Erythroblast (primary cell): ENCODE results near the gene FBXO10.

Experiments
- DNase-seq, 2 experiments: peaks; one replicate each; lab custom pipeline; 2025; lab: John Stamatoyannopoulos, UW
- GATA1 ChIP-seq: IDR thresholded peaks from 2 replicates; pipeline ENCODE4 v1.6.1; 2011; ENCODE audit warnings: low read depth, mild to moderate bottlenecking, control low read depth, low read length, moderate library complexity
- POLR2A ChIP-seq: IDR thresholded peaks from 2 replicates; pipeline ENCODE4 v1.6.1; 2011; ENCODE audit warnings: mild to moderate bottlenecking, low read length

Gene FBXO10, protein sequence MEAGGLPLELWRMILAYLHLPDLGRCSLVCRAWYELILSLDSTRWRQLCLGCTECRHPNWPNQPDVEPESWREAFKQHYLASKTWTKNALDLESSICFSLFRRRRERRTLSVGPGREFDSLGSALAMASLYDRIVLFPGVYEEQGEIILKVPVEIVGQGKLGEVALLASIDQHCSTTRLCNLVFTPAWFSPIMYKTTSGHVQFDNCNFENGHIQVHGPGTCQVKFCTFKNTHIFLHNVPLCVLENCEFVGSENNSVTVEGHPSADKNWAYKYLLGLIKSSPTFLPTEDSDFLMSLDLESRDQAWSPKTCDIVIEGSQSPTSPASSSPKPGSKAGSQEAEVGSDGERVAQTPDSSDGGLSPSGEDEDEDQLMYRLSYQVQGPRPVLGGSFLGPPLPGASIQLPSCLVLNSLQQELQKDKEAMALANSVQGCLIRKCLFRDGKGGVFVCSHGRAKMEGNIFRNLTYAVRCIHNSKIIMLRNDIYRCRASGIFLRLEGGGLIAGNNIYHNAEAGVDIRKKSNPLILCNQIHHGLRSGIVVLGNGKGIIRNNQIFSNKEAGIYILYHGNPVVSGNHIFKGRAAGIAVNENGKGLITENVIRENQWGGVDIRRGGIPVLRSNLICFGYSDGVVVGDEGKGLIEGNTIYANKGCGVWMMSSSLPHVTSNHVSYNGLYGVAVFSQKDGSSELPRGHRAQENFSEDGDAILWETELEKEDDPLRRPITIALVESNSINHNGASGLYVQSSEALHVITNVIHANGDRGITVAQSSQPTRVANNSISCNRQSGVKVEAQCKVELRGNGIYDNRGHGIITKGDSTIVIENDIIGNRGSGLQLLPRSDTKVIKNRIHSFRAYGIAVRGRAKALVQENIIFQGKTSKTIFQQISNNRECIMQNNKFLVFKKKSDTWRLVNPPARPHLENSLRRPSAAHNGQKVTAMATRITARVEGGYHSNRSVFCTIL

DNA sequence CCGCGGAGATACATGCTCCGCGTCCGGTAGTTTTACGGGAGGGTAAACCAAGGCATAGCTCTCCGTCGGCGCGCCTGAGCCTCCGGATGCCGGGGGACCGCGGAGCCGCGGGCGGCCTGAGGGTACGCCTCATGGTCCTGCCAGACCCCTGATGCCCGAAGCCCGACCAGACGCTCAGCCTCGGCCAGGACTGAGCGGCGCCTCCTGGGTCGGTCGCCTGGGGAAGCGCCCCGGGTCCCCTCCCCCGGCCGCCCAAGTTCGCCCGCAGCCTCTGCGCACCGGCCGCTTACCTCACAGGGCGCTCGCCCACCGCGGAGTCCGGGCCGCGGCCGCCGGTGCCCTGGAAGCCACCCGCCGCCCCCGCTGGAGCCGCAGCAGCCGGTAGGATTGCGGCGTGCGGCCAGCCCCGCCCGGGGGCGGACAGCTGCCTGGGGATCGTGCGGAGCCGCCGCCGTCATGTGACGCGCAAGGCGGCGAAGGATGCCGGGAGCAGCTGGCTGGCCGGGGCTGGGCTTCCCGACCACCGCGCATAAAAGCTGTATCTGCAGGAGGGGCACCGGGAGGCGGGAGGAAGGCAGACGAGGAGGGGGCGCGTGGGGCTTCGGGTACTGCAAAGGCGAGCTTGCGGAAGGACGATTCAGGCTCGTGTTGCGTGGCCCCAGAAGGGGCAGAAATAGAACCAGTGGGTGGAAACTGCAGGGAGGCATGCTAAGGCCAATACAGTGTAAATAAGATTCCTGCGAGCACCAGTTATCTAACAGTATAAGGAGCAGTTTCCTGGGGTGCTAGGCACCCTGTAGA is at the start of gene FBXO10:
FBXO10 (minus strand) TSS at position 460 of the 801 bp plus-strand sequence. CDS start 34,612 bp downstream, outside the sequence.
- DNase-seq = peak; percentile 68 to 75
- no peak for TF ChIP-seq POLR2A
- TF ChIP-seq GATA1 = no peak

GRCh38 chr9:37625758-37626147 is 49.6 kb upstream of the FBXO10 start:
- DNase-seq = no peak
- TF ChIP-seq POLR2A (no peak), GATA1 (no peak)

- no peak for DNase-seq
- TF ChIP-seq GATA1 = no peak
- TF ChIP-seq POLR2A = no peak
Observed at GRCh38 chr9:37625036-37625757, 49.0 kb upstream of the FBXO10 start.

DNA sequence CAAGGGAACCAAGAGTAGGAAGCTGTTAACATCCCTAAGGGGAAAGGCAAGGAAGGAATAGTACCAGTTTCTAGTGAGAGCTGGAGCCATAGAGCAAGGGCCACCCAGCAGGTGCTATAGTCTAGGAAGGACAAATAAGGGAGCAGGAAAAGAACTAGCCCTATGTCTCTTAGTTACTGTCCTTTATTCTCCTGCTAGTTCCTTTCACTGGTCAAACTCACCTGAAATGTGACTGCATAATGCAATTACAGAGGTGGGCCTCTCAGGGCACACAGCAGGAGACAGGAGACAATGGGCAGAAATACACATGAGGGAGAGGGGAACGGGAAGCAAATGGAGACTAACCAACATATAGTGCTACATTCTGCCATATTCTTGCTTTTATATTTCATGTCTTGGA is 47.9 kb upstream of the FBXO10 start:
- no peak for TF ChIP-seq POLR2A
- TF ChIP-seq GATA1 = no peak
- DNase-seq = no peak

- no peak for DNase-seq
- no peak for TF ChIP-seq POLR2A
- no peak for TF ChIP-seq GATA1
Observed at GRCh38 chr9:37623267-37623666, 47.1 kb upstream of the FBXO10 start.

DNA sequence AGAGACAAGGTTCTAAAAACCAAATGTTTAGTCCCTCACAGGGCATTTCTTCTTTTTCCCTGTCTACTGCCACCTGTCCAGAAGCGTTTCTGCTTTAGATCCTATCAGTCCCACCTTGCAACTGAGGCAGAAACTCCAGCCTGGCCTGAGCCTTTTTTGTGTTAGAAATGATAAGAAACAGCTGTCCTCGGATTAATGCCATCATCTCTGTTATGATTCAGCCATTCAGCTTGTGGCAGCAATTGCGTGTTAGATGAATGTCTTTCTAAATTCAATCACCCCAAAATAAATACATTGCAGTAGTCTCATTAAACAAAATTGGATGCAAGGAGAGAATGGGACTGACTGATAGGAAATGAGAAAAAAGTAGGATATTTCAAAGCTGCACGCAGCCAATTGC is 46.3 kb upstream of the FBXO10 start:
- DNase-seq = no peak
- TF ChIP-seq GATA1 (no peak), POLR2A (no peak)

DNA sequence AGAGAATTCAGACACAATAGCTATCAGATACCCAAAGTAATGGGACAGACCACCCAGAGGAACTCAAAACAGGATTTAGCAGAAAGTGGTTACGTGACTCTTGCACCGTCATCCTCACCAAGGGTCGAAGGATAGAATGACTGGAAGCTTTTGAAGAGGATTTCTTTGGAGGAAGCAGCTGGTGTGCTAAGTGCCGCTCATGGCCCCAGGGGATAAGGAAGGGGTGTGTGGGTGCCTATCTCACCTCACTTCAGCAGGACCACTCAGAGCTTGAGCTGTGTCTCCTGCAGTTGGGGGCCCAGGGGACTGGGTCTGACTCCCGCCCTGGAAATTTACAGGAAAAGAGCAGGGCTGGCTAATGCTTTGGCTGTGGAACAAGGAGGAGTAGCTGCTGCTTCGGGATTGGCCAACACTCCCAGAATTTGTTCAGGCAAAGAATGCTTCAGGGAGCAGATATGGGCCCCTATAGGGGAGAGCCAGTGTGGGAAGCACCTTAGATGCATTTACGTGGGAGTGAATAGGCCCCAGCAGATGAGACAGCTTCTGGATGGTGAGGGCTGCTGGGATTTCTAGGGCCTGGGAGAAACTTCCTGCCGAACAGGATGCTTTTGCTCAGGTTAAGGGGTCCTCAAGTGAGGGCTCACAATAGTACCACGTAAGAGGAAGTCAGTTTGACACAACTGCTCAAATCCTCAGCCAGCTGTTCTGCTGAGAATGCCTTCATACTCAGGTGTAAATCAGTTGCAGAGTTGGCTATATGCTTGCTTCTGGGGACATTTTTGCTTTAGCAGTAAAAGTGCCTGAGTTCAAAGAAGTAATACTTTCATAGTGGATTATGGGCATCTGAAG is 45.3 kb upstream of the FBXO10 start:
- TF ChIP-seq GATA1 = no peak
- TF ChIP-seq POLR2A = no peak
- DNase-seq = no peak

- no peak for DNase-seq
- TF ChIP-seq GATA1 (no peak), POLR2A (no peak)
Observed at GRCh38 chr9:37620396-37620795, 44.2 kb upstream of the FBXO10 start.

GRCh38 chr9:37619806-37620205 is 43.6 kb upstream of the FBXO10 start:
- DNase-seq = no peak
- TF ChIP-seq GATA1 = no peak
- TF ChIP-seq POLR2A = no peak

GRCh38 chr9:37618817-37619216 is 42.6 kb upstream of the FBXO10 start:
- no peak for DNase-seq
- TF ChIP-seq GATA1 (no peak), POLR2A (no peak)

DNA sequence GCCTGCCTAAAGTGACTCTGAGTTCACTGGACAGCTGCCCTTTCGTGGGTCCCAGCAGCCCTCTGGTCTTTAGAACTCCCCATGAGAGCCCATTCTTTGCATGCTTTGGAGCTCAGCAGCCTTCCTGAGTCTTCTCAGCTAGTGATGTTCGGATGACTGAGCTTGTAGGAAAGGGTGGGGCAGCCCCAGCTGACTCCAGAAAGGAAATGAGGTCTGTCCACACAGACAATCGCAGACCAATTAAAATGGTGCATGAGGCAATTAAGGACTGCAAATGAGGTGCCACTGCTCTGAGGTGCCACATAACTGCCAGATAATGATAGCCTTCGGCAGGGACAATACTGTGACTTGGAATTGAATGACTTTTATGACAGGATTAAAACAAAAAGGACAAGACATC is 41.7 kb upstream of the FBXO10 start:
- DNase-seq = no peak
- TF ChIP-seq GATA1 = no peak
- TF ChIP-seq POLR2A = no peak

GRCh38 chr9:37617161-37617560 is 41.0 kb upstream of the FBXO10 start:
- TF ChIP-seq GATA1 (no peak), POLR2A (no peak)
- DNase-seq = no peak

GRCh38 chr9:37611961-37612360 is 35.8 kb upstream of the FBXO10 start:
- DNase-seq = no peak
- TF ChIP-seq GATA1 (no peak), POLR2A (no peak)
